Measurements from ENCODE around the gene EHD4.

Gene EHD4

GRCh38 chr15:41879321-41879845 is 93.0 kb downstream of the EHD4 start:
- H3K36me3 ChIP-seq (ENCODE audit: control insufficient read depth, insufficient read depth, low read length) = no peaks in the 10 kb centered on the region
- no peaks in the 10 kb centered on the region for H3K9me3 ChIP-seq (ENCODE audit: control insufficient read depth, low read length)
- no peak overlapping the region for H3K4me2 ChIP-seq (ENCODE audit: low read length)
- no peak overlapping the region for H3K9ac ChIP-seq
- H3K4me3 ChIP-seq (ENCODE audit: low read depth, low read length) = no peak overlapping the region
- no peak for TF ChIP-seq CTCF (IDR thresholded peaks at IDR 0.05)
- H3K79me2 ChIP-seq = no peaks in the 10 kb centered on the region
- H3K4me1 ChIP-seq = no peaks in the 10 kb centered on the region
- no peak overlapping the region for H2AFZ ChIP-seq
- H3K27ac ChIP-seq = no peak overlapping the region
- no peaks in the 10 kb centered on the region for H3K27me3 ChIP-seq (ENCODE audit: control insufficient read depth, insufficient read depth, low read length)

- no peak for TF ChIP-seq CTCF (IDR thresholded peaks at IDR 0.05)
Measured at GRCh38 chr15:41878355-41878699, 94.0 kb downstream of the EHD4 start.

GRCh38 chr15:41877631-41878354 is 94.6 kb downstream of the EHD4 start:
- Histone ChIP-seq H3K4me3 (ENCODE audit: low read depth, low read length) (no peak overlapping the region), H2AFZ (no peak overlapping the region), H3K36me3 (ENCODE audit: control insufficient read depth, insufficient read depth, low read length) (no peaks in the 10 kb centered on the region), H3K9me3 (ENCODE audit: control insufficient read depth, low read length) (no peaks in the 10 kb centered on the region), H3K79me2 (no peaks in the 10 kb centered on the region), H3K27ac (no peak overlapping the region), H3K9ac (no peak overlapping the region), H3K4me2 (ENCODE audit: low read length) (no peak overlapping the region), H3K4me1 (no peaks in the 10 kb centered on the region), H3K27me3 (ENCODE audit: control insufficient read depth, insufficient read depth, low read length) (no peaks in the 10 kb centered on the region)
- TF ChIP-seq CTCF (IDR thresholded peaks at IDR 0.05) = no peak

More at GRCh38 chr15:41878355-41878699, 94.0 kb downstream of the EHD4 start:
- H3K36me3 ChIP-seq (ENCODE audit: control insufficient read depth, insufficient read depth, low read length) = no peaks in the 10 kb centered on the region
- H2AFZ ChIP-seq = no peak overlapping the region
- no peaks in the 10 kb centered on the region for H3K27me3 ChIP-seq (ENCODE audit: control insufficient read depth, insufficient read depth, low read length)
- H3K27ac ChIP-seq = no peak overlapping the region
- H3K9ac ChIP-seq = no peak overlapping the region
- H3K9me3 ChIP-seq (ENCODE audit: control insufficient read depth, low read length) = no peaks in the 10 kb centered on the region
- no peaks in the 10 kb centered on the region for H3K79me2 ChIP-seq
- H3K4me3 ChIP-seq (ENCODE audit: low read depth, low read length) = no peak overlapping the region
- no peak overlapping the region for H3K4me2 ChIP-seq (ENCODE audit: low read length)
- H3K4me1 ChIP-seq = no peaks in the 10 kb centered on the region

GRCh38 chr15:41876689-41877088 is 95.7 kb downstream of the EHD4 start:
- Histone ChIP-seq H3K9me3 (ENCODE audit: control insufficient read depth, low read length) (no peaks in the 10 kb centered on the region), H3K4me3 (ENCODE audit: low read depth, low read length) (no peak overlapping the region), H2AFZ (no peak overlapping the region), H3K36me3 (ENCODE audit: control insufficient read depth, insufficient read depth, low read length) (no peaks in the 10 kb centered on the region), H3K9ac (no peak overlapping the region), H3K4me1 (no peaks in the 10 kb centered on the region), H3K79me2 (no peaks in the 10 kb centered on the region), H3K27me3 (ENCODE audit: control insufficient read depth, insufficient read depth, low read length) (no peaks in the 10 kb centered on the region), H3K4me2 (ENCODE audit: low read length) (no peak overlapping the region), H3K27ac (no peak overlapping the region)
- no peak for TF ChIP-seq CTCF (IDR thresholded peaks at IDR 0.05)

- H2AFZ ChIP-seq = no peak overlapping the region
- TF ChIP-seq CTCF (IDR thresholded peaks at IDR 0.05) = no peak
Measured at GRCh38 chr15:41876007-41876406, 96.3 kb downstream of the EHD4 start.

More at GRCh38 chr15:41876007-41876406, 96.3 kb downstream of the EHD4 start:
- Histone ChIP-seq H3K4me1 (no peaks in the 10 kb centered on the region), H3K9ac (no peak overlapping the region), H3K79me2 (no peaks in the 10 kb centered on the region), H3K27me3 (ENCODE audit: control insufficient read depth, insufficient read depth, low read length) (no peaks in the 10 kb centered on the region), H3K9me3 (ENCODE audit: control insufficient read depth, low read length) (no peaks in the 10 kb centered on the region), H3K36me3 (ENCODE audit: control insufficient read depth, insufficient read depth, low read length) (no peaks in the 10 kb centered on the region), H3K4me3 (ENCODE audit: low read depth, low read length) (no peak overlapping the region), H3K27ac (no peak overlapping the region), H3K4me2 (ENCODE audit: low read length) (no peak overlapping the region)
